UCSD-AML1 (cell line): ENCODE results near the gene NISCH.

Source experiments
- DNase-seq: peaks from one replicate; lab custom pipeline; 2025; ENCODE audit not compliant: unreplicated experiment; lab: John Stamatoyannopoulos, UW

NISCH gene

DNA sequence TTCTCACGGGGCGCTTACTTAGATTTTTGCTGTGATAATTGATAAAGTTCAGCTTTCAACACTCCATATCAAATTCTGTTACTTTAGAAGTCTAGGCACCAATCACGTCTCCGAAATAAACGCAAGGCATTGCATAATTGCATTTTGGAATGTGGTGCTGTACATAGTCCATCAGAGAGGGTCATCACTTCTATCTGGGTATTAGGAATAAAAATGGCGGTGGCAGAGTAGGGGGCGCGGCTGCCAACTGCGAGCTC lies 80.6 kb downstream of the NISCH start:
- DNase-seq: no peak

- DNase-seq: peak; percentile 99
These were observed 81.2 kb downstream of the NISCH start, which contains the start of gene UQCC5 for GRCh38 chr3:52536369-52537164. TSS of gene UQCC5 (plus strand) at chr3:52536605. CDS start at chr3:52536756, 151 bp downstream.

DNA sequence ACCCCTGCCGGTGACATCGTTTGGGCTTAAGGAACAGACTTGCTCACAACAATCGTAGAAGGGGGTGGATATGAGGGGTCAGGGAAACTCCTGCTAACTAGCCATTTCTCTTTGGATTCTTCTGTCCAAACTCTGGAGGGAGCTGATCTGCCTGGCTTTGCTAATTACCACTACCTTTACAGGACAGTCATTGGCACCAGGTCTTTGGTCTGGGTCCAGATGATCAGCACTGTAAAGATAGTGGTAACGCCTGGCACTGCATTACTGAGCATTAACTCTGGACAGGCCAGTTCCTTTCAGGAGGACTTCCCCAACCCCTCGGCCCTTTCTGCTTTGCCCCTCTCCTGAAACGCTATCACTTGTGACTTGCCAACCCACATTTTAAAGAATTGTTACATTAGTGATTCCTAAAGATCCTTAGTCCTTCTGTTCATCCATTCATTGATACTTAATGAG lies 81.8 kb downstream of the NISCH start:
- no peak for DNase-seq

DNA sequence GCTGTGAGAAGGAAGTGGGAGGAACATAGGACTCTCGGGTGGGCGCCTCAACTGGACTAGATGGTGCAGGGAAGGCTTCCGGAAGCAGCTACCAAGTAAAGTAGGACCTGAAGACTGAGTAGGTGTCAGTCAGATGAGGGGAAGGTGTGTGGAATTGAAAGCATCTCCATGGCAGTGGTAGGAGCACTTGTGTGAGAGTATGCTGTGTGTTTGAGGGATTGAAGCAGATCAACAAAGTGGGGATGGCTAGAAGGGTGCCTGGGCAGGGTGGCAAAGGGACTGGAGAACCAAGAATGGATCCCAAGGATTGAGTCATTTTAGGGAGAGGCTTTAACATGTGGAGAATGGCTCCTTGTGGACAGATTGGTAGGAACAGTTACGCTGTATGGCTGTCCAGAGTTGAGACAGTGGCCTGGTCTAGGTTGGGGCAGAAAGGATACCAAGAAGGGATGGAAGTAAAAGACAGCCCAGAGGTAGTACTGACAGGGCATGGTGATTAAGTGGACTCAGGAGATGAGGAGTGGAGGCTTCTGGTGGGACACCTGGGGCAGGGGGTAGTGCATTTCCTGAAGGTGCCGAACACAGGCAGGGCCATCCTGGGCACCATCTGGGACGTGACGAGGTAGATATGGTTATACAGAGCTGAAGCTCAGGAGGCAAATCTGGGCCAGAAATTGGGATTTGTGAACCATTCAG lies 82.5 kb downstream of the NISCH start:
- DNase-seq: no peak

DNA sequence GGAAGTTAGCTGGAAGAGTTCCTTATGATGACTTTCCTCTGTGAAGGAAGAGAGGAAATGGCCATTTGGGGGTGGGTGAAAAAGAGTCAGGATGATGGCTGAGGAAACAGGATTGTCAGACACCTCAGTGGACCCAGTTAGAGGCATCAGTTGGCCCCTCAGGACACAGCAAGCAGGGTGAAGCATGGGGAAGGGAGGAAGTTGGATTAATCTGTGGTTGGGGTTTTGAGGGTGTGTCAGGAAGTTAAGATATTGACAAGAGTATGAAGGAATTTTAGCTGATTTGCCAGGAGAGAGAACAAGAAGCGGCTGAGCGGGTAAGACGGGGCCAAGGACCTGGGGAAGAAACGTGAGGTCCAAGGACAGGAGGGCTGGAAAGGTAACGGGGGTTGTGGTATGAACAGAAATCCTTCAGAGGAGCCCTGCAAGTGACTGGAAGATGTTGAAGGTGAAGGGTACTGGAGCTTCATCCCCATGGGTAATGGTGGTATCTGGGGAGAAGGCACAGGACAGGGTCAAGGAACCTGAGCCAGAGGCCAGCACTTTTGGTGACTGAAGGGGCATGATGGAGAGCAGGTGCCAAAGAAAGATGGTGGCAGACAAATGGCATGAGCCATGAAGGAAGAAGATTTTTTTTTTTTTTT lies 83.7 kb downstream of the NISCH start:
- no peak for DNase-seq

- DNase-seq: no peak
These were observed 85.6 kb downstream of the NISCH start for GRCh38 chr3:52541050-52541449.
